ENCODE results near the gene SCUBE3.

SCUBE3 gene

GRCh38 chr6:35229304-35229703 lies 15.5 kb downstream of the SCUBE3 start:
- TF ChIP-seq GATA1 (IDR thresholded peaks at IDR 0.05; ENCODE audit: low read depth, low read length) = no peak
- no peak for TF ChIP-seq POLR2A (IDR thresholded peaks at IDR 0.05; ENCODE audit: low read length)
- DNase-seq = no peak

- no peak for DNase-seq
- TF ChIP-seq POLR2A (IDR thresholded peaks at IDR 0.05; ENCODE audit: low read length) (no peak), GATA1 (IDR thresholded peaks at IDR 0.05; ENCODE audit: low read depth, low read length) (no peak)
These were observed 16.7 kb downstream of the SCUBE3 start for GRCh38 chr6:35230498-35230897.

GRCh38 chr6:35230950-35231349 lies 17.2 kb downstream of the SCUBE3 start:
- DNase-seq = no peak
- TF ChIP-seq POLR2A (IDR thresholded peaks at IDR 0.05; ENCODE audit: low read length) (no peak), GATA1 (IDR thresholded peaks at IDR 0.05; ENCODE audit: low read depth, low read length) (no peak)

- no peak for TF ChIP-seq GATA1 (IDR thresholded peaks at IDR 0.05; ENCODE audit: low read depth, low read length)
- TF ChIP-seq POLR2A (IDR thresholded peaks at IDR 0.05; ENCODE audit: low read length) = no peak
- DNase-seq = no peak
These were observed 17.8 kb downstream of the SCUBE3 start for GRCh38 chr6:35231563-35231962.

- DNase-seq = no peak
- no peak for TF ChIP-seq POLR2A (IDR thresholded peaks at IDR 0.05; ENCODE audit: low read length)
- no peak for TF ChIP-seq GATA1 (IDR thresholded peaks at IDR 0.05; ENCODE audit: low read depth, low read length)
These were observed 21.1 kb downstream of the SCUBE3 start for GRCh38 chr6:35234901-35235300.

- TF ChIP-seq POLR2A (IDR thresholded peaks at IDR 0.05; ENCODE audit: low read length) (no peak), GATA1 (IDR thresholded peaks at IDR 0.05; ENCODE audit: low read depth, low read length) (no peak)
These were observed 22.5 kb downstream of the SCUBE3 start for GRCh38 chr6:35236223-35236622.

GRCh38 chr6:35237476-35237875 lies 23.7 kb downstream of the SCUBE3 start:
- DNase-seq = no peak
- TF ChIP-seq GATA1 (IDR thresholded peaks at IDR 0.05; ENCODE audit: low read depth, low read length) (no peak), POLR2A (IDR thresholded peaks at IDR 0.05; ENCODE audit: low read length) (no peak)

More at GRCh38 chr6:35236223-35236622, 22.5 kb downstream of the SCUBE3 start:
- DNase-seq = no peak

- DNase-seq = no peak
- no peak for TF ChIP-seq GATA1 (IDR thresholded peaks at IDR 0.05; ENCODE audit: low read depth, low read length)
- no peak for TF ChIP-seq POLR2A (IDR thresholded peaks at IDR 0.05; ENCODE audit: low read length)
These were observed 25.1 kb downstream of the SCUBE3 start for GRCh38 chr6:35238843-35239289.

- no peak for DNase-seq
- no peak for TF ChIP-seq POLR2A (IDR thresholded peaks at IDR 0.05; ENCODE audit: low read length)
- TF ChIP-seq GATA1 (IDR thresholded peaks at IDR 0.05; ENCODE audit: low read depth, low read length) = no peak
These were observed 25.8 kb downstream of the SCUBE3 start for GRCh38 chr6:35239581-35239980.

- TF ChIP-seq POLR2A (IDR thresholded peaks at IDR 0.05; ENCODE audit: low read length) (no peak), GATA1 (IDR thresholded peaks at IDR 0.05; ENCODE audit: low read depth, low read length) (no peak)
These were observed 27.4 kb downstream of the SCUBE3 start for GRCh38 chr6:35240838-35241801.

GRCh38 chr6:35242486-35242885 lies 28.7 kb downstream of the SCUBE3 start:
- DNase-seq = no peak
- TF ChIP-seq GATA1 (IDR thresholded peaks at IDR 0.05; ENCODE audit: low read depth, low read length) (no peak), POLR2A (IDR thresholded peaks at IDR 0.05; ENCODE audit: low read length) (no peak)

More at GRCh38 chr6:35240838-35241801, 27.4 kb downstream of the SCUBE3 start:
- peak; percentile 54 to 79 for DNase-seq

GRCh38 chr6:35242906-35243305 lies 29.1 kb downstream of the SCUBE3 start:
- TF ChIP-seq GATA1 (IDR thresholded peaks at IDR 0.05; ENCODE audit: low read depth, low read length) = no peak
- no peak for TF ChIP-seq POLR2A (IDR thresholded peaks at IDR 0.05; ENCODE audit: low read length)

GRCh38 chr6:35243386-35243958 lies 29.7 kb downstream of the SCUBE3 start:
- DNase-seq = no peak
- no peak for TF ChIP-seq GATA1 (IDR thresholded peaks at IDR 0.05; ENCODE audit: low read depth, low read length)
- no peak for TF ChIP-seq POLR2A (IDR thresholded peaks at IDR 0.05; ENCODE audit: low read length)

More at GRCh38 chr6:35242906-35243305, 29.1 kb downstream of the SCUBE3 start:
- no peak for DNase-seq

- no peak for TF ChIP-seq POLR2A (IDR thresholded peaks at IDR 0.05; ENCODE audit: low read length)
- no peak for TF ChIP-seq GATA1 (IDR thresholded peaks at IDR 0.05; ENCODE audit: low read depth, low read length)
- no peak for DNase-seq
These were observed 30.8 kb downstream of the SCUBE3 start for GRCh38 chr6:35244551-35244950.
